IMR-90 (cell line): ENCODE results near the gene MBOAT1. TPM values are rescaled to one million over a fixed set of nuclear protein-coding genes. Genes with fewer than 3 reads are reported as not detected.

Experiments
- ATAC-seq: fragments of 200-7000 bp; cut with Tn5 transposase; 2 replicates; pipeline ENCODE4 v1.9.1; 2020; ENCODE audit warnings: low read depth, mild to moderate bottlenecking, moderate library complexity
- BruUV-seq: library from RNA; stranded (reverse); fragments of 400-500 nt; replicated peaks from 2 replicates; lab custom pipeline; 2021; lab: Mats Ljungman, UMichigan
- CTCF ChIA-PET: fragments of 300-600 bp; formaldehyde crosslinking; extraction: SDS; loops from one replicate; lab custom pipeline; 2021; ENCODE audit warnings: antibody characterized with exemption; lab: Yijun Ruan, JAX
- POLR2A ChIA-PET: fragments of 300-600 bp; sonication (Branson Sonifier 250); formaldehyde crosslinking; loops from one replicate; lab custom pipeline; 2022; ENCODE audit warnings: antibody characterized with exemption; ENCODE audit not compliant: unreplicated experiment; lab: Charles Lee
- DNase-seq: peaks from one replicate; pipeline ENCODE4 v3.0.0; 2013
- H2AFZ ChIP-seq: replicated peaks from 2 replicates; pipeline ENCODE3; 2013; ENCODE audit warnings: low read length, mild to moderate bottlenecking; ENCODE audit not compliant: poor library complexity
- H2AK5ac ChIP-seq: 2 replicates; pipeline ENCODE4 v1.6.1; 2013; ENCODE audit warnings: low read depth, low read length, inconsistent platforms
- H2AK9ac ChIP-seq: replicated peaks from 2 replicates; pipeline ENCODE3; 2013; ENCODE audit warnings: mild to moderate bottlenecking, low read depth, low read length, moderate library complexity; ENCODE audit not compliant: poor library complexity
- H2BK120ac ChIP-seq: 2 replicates; pipeline ENCODE4 v1.6.1; 2013; ENCODE audit warnings: low read depth, low read length, inconsistent platforms
- H2BK15ac ChIP-seq: 3 replicates; pipeline ENCODE4 v1.6.1; 2013; ENCODE audit warnings: low read depth, low read length, inconsistent platforms
- H2BK20ac ChIP-seq: 2 replicates; pipeline ENCODE4 v1.6.1; 2013; ENCODE audit warnings: low read depth, mild to moderate bottlenecking, inconsistent platforms, low read length, moderate library complexity
- H2BK5ac ChIP-seq: 2 replicates; pipeline ENCODE4 v1.6.1; 2013; ENCODE audit warnings: mild to moderate bottlenecking, low read depth, low read length, inconsistent platforms; ENCODE audit not compliant: poor library complexity, severe bottlenecking
- H3K14ac ChIP-seq: replicated peaks from 2 replicates; pipeline ENCODE4 v1.6.1; 2013; ENCODE audit warnings: low read depth, low read length, inconsistent platforms
- H3K18ac ChIP-seq: 2 replicates; pipeline ENCODE4 v1.6.1; 2013; ENCODE audit warnings: low read depth, low read length, control low read depth
- H3K23ac ChIP-seq: 2 replicates; pipeline ENCODE4 v1.6.1; 2013; ENCODE audit warnings: low read depth, low read length, inconsistent platforms
- H3K27ac ChIP-seq: 2 replicates; pipeline ENCODE4 v1.5.1; 2013; ENCODE audit warnings: mild to moderate bottlenecking, control low read depth, low read length; ENCODE audit not compliant: insufficient read depth
- H3K27me3 ChIP-seq: 2 replicates; pipeline ENCODE4 v1.6.1; 2013; ENCODE audit warnings: low read length; ENCODE audit not compliant: control insufficient read depth, insufficient read depth
- H3K36me3 ChIP-seq: 2 replicates; pipeline ENCODE4 v1.6.1; 2013; ENCODE audit warnings: low read length, mixed read lengths; ENCODE audit not compliant: control insufficient read depth, insufficient read depth
- H3K4ac ChIP-seq: 2 replicates; pipeline ENCODE4 v1.6.1; 2013; ENCODE audit warnings: low read depth, low read length, inconsistent platforms
- H3K4me1 ChIP-seq: 2 replicates; pipeline ENCODE4 v1.6.1; 2013; ENCODE audit warnings: low read length, mixed read lengths; ENCODE audit not compliant: control insufficient read depth, insufficient read depth
- H3K4me2 ChIP-seq: 2 replicates; pipeline ENCODE4 v1.6.1; 2013; ENCODE audit warnings: low read depth, mild to moderate bottlenecking, control low read depth, low read length, moderate library complexity
- H3K4me3 ChIP-seq: 2 replicates; pipeline ENCODE4 v1.5.1; 2013; ENCODE audit warnings: low read depth, mild to moderate bottlenecking, control low read depth, low read length, moderate library complexity; ENCODE audit not compliant: insufficient read depth
- H3K56ac ChIP-seq: 2 replicates; pipeline ENCODE4 v1.6.1; 2013; ENCODE audit warnings: low read length, inconsistent platforms; ENCODE audit not compliant: insufficient read depth; ENCODE audit errors: extremely low read depth
- H3K79me1 ChIP-seq, 2 experiments: 2 replicates each; pipeline ENCODE4 v1.6.1; 2013; ENCODE audit warnings: low read length in 2 of 2, inconsistent platforms in 1 of 2, low read depth in 1 of 2
- H3K9ac ChIP-seq: 2 replicates; pipeline ENCODE4 v1.6.1; 2013; ENCODE audit warnings: low read depth, low read length, control low read depth
- H3K9me1 ChIP-seq: 2 replicates; pipeline ENCODE4 v1.6.1; 2013; ENCODE audit warnings: low read length, inconsistent platforms; ENCODE audit not compliant: insufficient read depth
- H3K9me3 ChIP-seq: 2 replicates; pipeline ENCODE4 v1.6.1; 2013; ENCODE audit warnings: low read length; ENCODE audit not compliant: control insufficient read depth, insufficient read depth
- H4K20me1 ChIP-seq: 2 replicates; pipeline ENCODE4 v1.6.1; 2013; ENCODE audit warnings: low read length, inconsistent platforms; ENCODE audit not compliant: insufficient read depth
- H4K5ac ChIP-seq: 2 replicates; pipeline ENCODE4 v1.6.1; 2013; ENCODE audit warnings: mild to moderate bottlenecking, low read depth, low read length, control low read depth
- H4K8ac ChIP-seq, 2 experiments: 2 replicates each; pipeline ENCODE4 v1.6.1; 2013; ENCODE audit warnings: low read depth in 2 of 2, low read length in 2 of 2, control low read depth in 1 of 2, inconsistent platforms in 1 of 2
- H4K91ac ChIP-seq: 2 replicates; pipeline ENCODE4 v1.6.1; 2013; ENCODE audit warnings: low read depth, low read length, inconsistent platforms; ENCODE audit not compliant: insufficient read depth
- BHLHE40 ChIP-seq: fragments of 150-350 bp; IDR thresholded peaks from 2 replicates; pipeline ENCODE4 v1.6.1; 2016; ENCODE audit warnings: mild to moderate bottlenecking, low read depth, low read length
- CEBPB ChIP-seq: IDR thresholded peaks from 2 replicates; pipeline ENCODE4 v1.6.1; 2012; ENCODE audit warnings: low read depth, low read length, improper control_type of control experiment
- FOS ChIP-seq: fragments of 150-350 bp; IDR thresholded peaks from 2 replicates; pipeline ENCODE4 v1.6.1; 2016; ENCODE audit warnings: low read depth, low read length
- MAFK ChIP-seq: IDR thresholded peaks from 2 replicates; pipeline ENCODE4 v1.6.1; 2012; ENCODE audit warnings: low read depth, low read length, improper control_type of control experiment
- MAZ ChIP-seq: IDR thresholded peaks from 2 replicates; pipeline ENCODE4 v1.6.1; 2012; ENCODE audit warnings: low read depth, mild to moderate bottlenecking, low read length, improper control_type of control experiment, moderate library complexity, borderline replicate concordance
- MXI1 ChIP-seq: IDR thresholded peaks from 2 replicates; pipeline ENCODE4 v1.6.1; 2012; ENCODE audit warnings: low read depth, mild to moderate bottlenecking, low read length, moderate library complexity, borderline replicate concordance
- NFE2L2 ChIP-seq: fragments of 150-350 bp; IDR thresholded peaks from 2 replicates; pipeline ENCODE4 v1.6.1; 2016; ENCODE audit warnings: low read depth, mild to moderate bottlenecking, low read length
- POLR2A ChIP-seq: IDR thresholded peaks from 2 replicates; pipeline ENCODE4 v1.6.1; 2012; ENCODE audit warnings: mild to moderate bottlenecking, low read depth, low read length
- RAD21 ChIP-seq: IDR thresholded peaks from 2 replicates; pipeline ENCODE4 v1.6.1; 2012; ENCODE audit warnings: low read length, improper control_type of control experiment
- RCOR1 ChIP-seq: IDR thresholded peaks from 2 replicates; pipeline ENCODE4 v1.6.1; 2012; ENCODE audit warnings: mild to moderate bottlenecking, low read length, improper control_type of control experiment; ENCODE audit not compliant: insufficient replicate concordance
- RFX5 ChIP-seq: IDR thresholded peaks from 2 replicates; pipeline ENCODE4 v1.8.0; 2012; ENCODE audit warnings: low read depth, mild to moderate bottlenecking, low read length, moderate library complexity
- SMC3 ChIP-seq: fragments of 150-350 bp; IDR thresholded peaks from 2 replicates; pipeline ENCODE4 v1.6.1; 2016; ENCODE audit warnings: low read depth, mild to moderate bottlenecking, antibody characterized with exemption, low read length, moderate library complexity
- WGBS, 2 experiments: methylation state at CpG; one replicate each; pipeline versions ENCODE4 v1.1.5 to v1.1.7; 2013; ENCODE audit warnings: missing lambda C conversion rate in 2 of 2; ENCODE audit not compliant: insufficient read length in 1 of 2; ENCODE audit errors: extremely low coverage in 2 of 2; 5-methylcytosine and 5-hydroxymethylcytosine counted together
- dilution Hi-C: fragments of 300-500 bp; cut with HindIII; formaldehyde crosslinking; loops from one replicate; pipeline ENCODE4 v1.14.3; 2018; ENCODE audit warnings: low sequenced_read_pairs; ENCODE audit not compliant: unreplicated experiment
- in situ Hi-C: fragments of 300-500 bp; cut with MboI; formaldehyde crosslinking; loops from 3 replicates; pipeline ENCODE4 v1.14.3; 2019; ENCODE audit warnings: low sequenced_read_pairs, inconsistent platforms, mixed read lengths
- intact Hi-C: fragments of 100-400 bp; cut with micrococcal nuclease; formaldehyde crosslinking; loops from 2 replicates; pipeline ENCODE4 v1.10.0; 2022
- polyA plus RNA-seq, 3 experiments: library from polyadenylated mRNA; depleted of rRNA; stranded (reverse); fragments of >200 nt; gene quantifications; 2 replicates each; pipeline ENCODE4 v1.2.3, GENCODE V29; 2012; ENCODE audit warnings: low replicate concordance in 1 of 3
- total RNA-seq: library from RNA; depleted of rRNA; stranded (reverse); fragments of >200 nt; gene quantifications from 2 replicates; pipeline ENCODE4 v1.2.3, GENCODE V29; 2012
- TF ChIP-seq, protein P1 (sequence below): fragments of 150-350 bp; IDR thresholded peaks from 2 replicates; pipeline ENCODE4 v1.6.1; 2017; ENCODE audit warnings: mild to moderate bottlenecking, antibody characterized with exemption, low read length, low read depth
- TF ChIP-seq, protein P2 (sequence below): fragments of 150-350 bp; IDR thresholded peaks from 2 replicates; pipeline ENCODE4 v1.6.1; 2016; ENCODE audit warnings: low read depth, mild to moderate bottlenecking, low read length, moderate library complexity, borderline replicate concordance
- TF ChIP-seq, protein P3 (sequence below): conservative IDR thresholded peaks from 2 replicates; pipeline ENCODE4 v1.5.1; 2012; ENCODE audit warnings: mild to moderate bottlenecking, low read depth, low read length, improper control_type of control experiment

Gene MBOAT1
- total and polyA plus RNA-seq, 2 of the 4 experiments (the other 2 are of a cell fraction) = 1.6 to 4.7 TPM

DNA sequence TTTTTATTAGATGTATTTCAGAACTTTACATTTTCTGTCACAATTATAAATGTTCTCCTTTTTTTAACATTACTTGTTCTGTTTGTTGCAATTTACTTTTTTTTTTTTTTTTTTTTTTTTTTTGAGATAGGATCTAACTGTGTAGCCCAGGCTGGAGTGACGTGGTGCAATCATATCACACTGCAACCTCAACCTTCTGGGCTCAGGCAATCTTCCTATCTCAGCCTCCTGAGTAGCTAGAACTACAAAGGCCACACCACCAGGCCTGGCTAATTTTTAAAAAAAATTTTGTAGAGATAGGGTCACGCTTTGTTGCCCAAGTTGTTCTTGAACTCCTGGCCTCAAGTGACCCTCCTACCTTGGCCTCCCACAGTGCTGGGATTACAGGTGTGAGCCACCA lies 15.1 kb upstream of the MBOAT1 start:
- H3K4me2 ChIP-seq = no peak overlapping the region
- no peak overlapping the region for H3K9ac ChIP-seq
- H3K14ac ChIP-seq = no peak overlapping the region
- H2BK5ac ChIP-seq = no peak overlapping the region
- no peak overlapping the region for H2BK15ac ChIP-seq
- H3K27me3 ChIP-seq = no peaks in the 10 kb centered on the region; the same call in 1 of the 2 replicates
- H2BK20ac ChIP-seq = no peak overlapping the region
- no peak overlapping the region for H3K18ac ChIP-seq
- H3K9me1 ChIP-seq = no peaks in the 10 kb centered on the region
- no peak overlapping the region for H4K8ac ChIP-seq
- dilution Hi-C loops (no loop called here), in situ Hi-C loops (no loop called here), intact Hi-C loops (no loop called here)
- no peaks in the 10 kb centered on the region for H3K79me1 ChIP-seq
- H2AFZ ChIP-seq = no peak overlapping the region
- no peak overlapping the region for H3K56ac ChIP-seq
- TF ChIP-seq RCOR1 = no peak
- TF ChIP-seq, protein P1, sequence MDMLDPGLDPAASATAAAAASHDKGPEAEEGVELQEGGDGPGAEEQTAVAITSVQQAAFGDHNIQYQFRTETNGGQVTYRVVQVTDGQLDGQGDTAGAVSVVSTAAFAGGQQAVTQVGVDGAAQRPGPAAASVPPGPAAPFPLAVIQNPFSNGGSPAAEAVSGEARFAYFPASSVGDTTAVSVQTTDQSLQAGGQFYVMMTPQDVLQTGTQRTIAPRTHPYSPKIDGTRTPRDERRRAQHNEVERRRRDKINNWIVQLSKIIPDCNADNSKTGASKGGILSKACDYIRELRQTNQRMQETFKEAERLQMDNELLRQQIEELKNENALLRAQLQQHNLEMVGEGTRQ = no peak
- TF ChIP-seq NFE2L2 = no peak
- no peak for TF ChIP-seq RAD21
- no peak for TF ChIP-seq FOS
- no peak for TF ChIP-seq BHLHE40
- TF ChIP-seq MXI1 = no peak
- no peak for TF ChIP-seq RFX5
- TF ChIP-seq, protein P2, sequence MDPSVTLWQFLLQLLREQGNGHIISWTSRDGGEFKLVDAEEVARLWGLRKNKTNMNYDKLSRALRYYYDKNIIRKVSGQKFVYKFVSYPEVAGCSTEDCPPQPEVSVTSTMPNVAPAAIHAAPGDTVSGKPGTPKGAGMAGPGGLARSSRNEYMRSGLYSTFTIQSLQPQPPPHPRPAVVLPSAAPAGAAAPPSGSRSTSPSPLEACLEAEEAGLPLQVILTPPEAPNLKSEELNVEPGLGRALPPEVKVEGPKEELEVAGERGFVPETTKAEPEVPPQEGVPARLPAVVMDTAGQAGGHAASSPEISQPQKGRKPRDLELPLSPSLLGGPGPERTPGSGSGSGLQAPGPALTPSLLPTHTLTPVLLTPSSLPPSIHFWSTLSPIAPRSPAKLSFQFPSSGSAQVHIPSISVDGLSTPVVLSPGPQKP = no peak
- TF ChIP-seq SMC3 = no peak
- no peak for TF ChIP-seq POLR2A
- no peak for TF ChIP-seq MAZ
- no peak for TF ChIP-seq MAFK
- TF ChIP-seq CEBPB = no peak
- TF ChIP-seq, protein P3, sequence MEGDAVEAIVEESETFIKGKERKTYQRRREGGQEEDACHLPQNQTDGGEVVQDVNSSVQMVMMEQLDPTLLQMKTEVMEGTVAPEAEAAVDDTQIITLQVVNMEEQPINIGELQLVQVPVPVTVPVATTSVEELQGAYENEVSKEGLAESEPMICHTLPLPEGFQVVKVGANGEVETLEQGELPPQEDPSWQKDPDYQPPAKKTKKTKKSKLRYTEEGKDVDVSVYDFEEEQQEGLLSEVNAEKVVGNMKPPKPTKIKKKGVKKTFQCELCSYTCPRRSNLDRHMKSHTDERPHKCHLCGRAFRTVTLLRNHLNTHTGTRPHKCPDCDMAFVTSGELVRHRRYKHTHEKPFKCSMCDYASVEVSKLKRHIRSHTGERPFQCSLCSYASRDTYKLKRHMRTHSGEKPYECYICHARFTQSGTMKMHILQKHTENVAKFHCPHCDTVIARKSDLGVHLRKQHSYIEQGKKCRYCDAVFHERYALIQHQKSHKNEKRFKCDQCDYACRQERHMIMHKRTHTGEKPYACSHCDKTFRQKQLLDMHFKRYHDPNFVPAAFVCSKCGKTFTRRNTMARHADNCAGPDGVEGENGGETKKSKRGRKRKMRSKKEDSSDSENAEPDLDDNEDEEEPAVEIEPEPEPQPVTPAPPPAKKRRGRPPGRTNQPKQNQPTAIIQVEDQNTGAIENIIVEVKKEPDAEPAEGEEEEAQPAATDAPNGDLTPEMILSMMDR = no peak
- no peak overlapping the region for H3K27ac ChIP-seq
- H2AK5ac ChIP-seq = no peak overlapping the region
- H3K23ac ChIP-seq = no peak overlapping the region
- BruUV-seq = no TSS peak
- no peaks in the 10 kb centered on the region for H3K4me1 ChIP-seq
- H3K9me3 ChIP-seq = no peaks in the 10 kb centered on the region
- H3K36me3 ChIP-seq = no peaks in the 10 kb centered on the region
- H4K20me1 ChIP-seq = no peaks in the 10 kb centered on the region
- ChIA-PET CTCF (no interaction called here), POLR2A (no interaction called here)
- no peak overlapping the region for H4K91ac ChIP-seq
- ATAC-seq (no peak), DNase-seq (no peak)
- no peak overlapping the region for H4K5ac ChIP-seq
- H3K4ac ChIP-seq = no peak overlapping the region
- H2BK120ac ChIP-seq = no peak overlapping the region
- no peak overlapping the region for H2AK9ac ChIP-seq
- no peak overlapping the region for H3K4me3 ChIP-seq
- no CpG with 5 or more reads among the region's 2 CpGs for WGBS, 2 experiments
